Measurements from ENCODE around the gene GJB2. TPM values are rescaled to one million over a fixed set of nuclear protein-coding genes. Genes with fewer than 3 reads are reported as not detected.

GJB2 gene
- total RNA-seq, 1 donor from 2014 or later, result 3.3 TPM

DNA sequence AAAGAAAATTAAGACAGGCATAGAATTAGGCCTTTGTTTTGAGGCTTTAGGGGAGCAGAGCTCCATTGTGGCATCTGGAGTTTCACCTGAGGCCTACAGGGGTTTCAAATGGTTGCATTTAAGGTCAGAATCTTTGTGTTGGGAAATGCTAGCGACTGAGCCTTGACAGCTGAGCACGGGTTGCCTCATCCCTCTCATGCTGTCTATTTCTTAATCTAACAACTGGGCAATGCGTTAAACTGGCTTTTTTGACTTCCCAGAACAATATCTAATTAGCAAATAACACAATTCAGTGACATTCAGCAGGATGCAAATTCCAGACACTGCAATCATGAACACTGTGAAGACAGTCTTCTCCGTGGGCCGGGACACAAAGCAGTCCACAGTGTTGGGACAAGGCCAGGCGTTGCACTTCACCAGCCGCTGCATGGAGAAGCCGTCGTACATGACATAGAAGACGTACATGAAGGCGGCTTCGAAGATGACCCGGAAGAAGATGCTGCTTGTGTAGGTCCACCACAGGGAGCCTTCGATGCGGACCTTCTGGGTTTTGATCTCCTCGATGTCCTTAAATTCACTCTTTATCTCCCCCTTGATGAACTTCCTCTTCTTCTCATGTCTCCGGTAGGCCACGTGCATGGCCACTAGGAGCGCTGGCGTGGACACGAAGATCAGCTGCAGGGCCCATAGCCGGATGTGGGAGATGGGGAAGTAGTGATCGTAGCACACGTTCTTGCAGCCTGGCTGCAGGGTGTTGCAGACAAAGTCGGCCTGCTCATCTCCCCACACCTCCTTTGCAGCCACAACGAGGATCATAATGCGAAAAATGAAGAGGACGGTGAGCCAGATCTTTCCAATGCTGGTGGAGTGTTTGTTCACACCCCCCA is 3.8 kb downstream of the GJB2 start:
- no peak for DNase-seq
- H3K27me3 Mint-ChIP-seq, result peaks cover 36% of the 10 kb centered on the region
- H3K27ac Mint-ChIP-seq, result no peak overlapping the region
- no peaks in the 10 kb centered on the region for H3K36me3 Mint-ChIP-seq (ENCODE audit: low read depth)
- intact Hi-C loops (cut with micrococcal nuclease), result no loop called here
- peaks cover 14% of the 10 kb centered on the region for H3K4me1 Mint-ChIP-seq
- H3K9me3 Mint-ChIP-seq, result no peaks in the 10 kb centered on the region
- no peak overlapping the region for H3K4me3 Mint-ChIP-seq

DNA sequence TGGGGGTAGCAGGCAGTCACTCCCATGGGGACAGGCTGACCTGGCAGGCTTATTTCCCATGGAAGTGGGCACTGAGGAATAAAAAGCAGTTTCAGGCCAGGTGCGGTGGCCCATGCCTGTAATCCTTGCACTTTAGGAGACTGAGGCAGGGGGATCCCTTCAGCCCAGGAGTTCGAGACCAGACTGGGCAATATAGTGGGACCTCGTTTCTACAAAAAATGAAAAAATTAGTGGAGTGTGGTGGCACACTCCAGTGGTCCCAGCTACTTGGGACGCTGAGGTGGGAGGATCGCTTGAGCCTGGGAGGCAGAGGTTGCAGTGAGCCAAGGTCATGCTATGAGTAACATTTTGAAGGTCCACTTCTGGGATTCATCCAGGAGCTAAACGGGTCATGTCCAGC is 6.0 kb downstream of the GJB2 start:
- Mint-ChIP-seq H3K4me3 (no peak overlapping the region), H3K27ac (no peak overlapping the region), H3K27me3 (peaks cover 29% of the 10 kb centered on the region), H3K4me1 (peaks cover 5% of the 10 kb centered on the region), H3K9me3 (no peaks in the 10 kb centered on the region), H3K36me3 (ENCODE audit: low read depth) (no peaks in the 10 kb centered on the region)
- no peak for DNase-seq
- intact Hi-C loops (cut with micrococcal nuclease), result no loop called here

DNA sequence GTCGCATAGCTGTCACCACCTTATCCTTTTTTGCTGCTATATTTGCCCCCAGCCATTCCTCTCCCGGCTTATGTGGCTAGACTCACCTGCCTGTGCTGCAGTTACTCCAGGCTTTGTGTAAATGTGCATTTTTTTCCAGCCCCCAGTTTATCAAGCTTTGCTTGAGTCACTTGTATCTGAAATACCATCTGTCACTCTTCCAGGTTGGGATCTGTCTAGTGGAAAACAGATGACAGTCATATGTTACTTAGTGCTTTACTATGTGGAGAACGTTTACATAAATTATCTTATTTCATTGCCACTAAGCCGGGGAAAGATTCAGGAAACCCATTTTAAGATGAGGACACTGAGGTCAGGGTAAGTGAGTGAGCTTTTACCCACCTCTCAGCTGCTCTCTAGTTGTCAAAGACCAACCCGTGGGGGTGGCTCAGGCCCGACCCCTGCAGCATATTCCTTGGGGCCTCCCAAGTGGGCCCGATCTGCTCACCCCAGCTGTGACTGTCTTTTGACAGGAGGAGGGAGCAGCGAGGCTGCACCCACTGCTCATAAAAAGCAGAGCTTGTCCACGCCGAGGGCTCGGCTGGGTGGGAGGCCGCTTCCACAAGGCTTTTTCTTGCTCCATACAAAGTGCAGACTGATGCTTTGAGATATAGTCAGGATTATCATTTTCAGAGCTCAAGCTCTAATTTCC is 7.2 kb downstream of the GJB2 start:
- Mint-ChIP-seq H3K4me1 (peaks cover 3% of the 10 kb centered on the region), H3K4me3 (no peak overlapping the region), H3K27ac (no peak overlapping the region), H3K27me3 (peaks cover 28% of the 10 kb centered on the region), H3K36me3 (ENCODE audit: low read depth) (no peaks in the 10 kb centered on the region), H3K9me3 (no peaks in the 10 kb centered on the region)
- intact Hi-C loops (cut with micrococcal nuclease), result no loop called here
- DNase-seq, result no peak

DNA sequence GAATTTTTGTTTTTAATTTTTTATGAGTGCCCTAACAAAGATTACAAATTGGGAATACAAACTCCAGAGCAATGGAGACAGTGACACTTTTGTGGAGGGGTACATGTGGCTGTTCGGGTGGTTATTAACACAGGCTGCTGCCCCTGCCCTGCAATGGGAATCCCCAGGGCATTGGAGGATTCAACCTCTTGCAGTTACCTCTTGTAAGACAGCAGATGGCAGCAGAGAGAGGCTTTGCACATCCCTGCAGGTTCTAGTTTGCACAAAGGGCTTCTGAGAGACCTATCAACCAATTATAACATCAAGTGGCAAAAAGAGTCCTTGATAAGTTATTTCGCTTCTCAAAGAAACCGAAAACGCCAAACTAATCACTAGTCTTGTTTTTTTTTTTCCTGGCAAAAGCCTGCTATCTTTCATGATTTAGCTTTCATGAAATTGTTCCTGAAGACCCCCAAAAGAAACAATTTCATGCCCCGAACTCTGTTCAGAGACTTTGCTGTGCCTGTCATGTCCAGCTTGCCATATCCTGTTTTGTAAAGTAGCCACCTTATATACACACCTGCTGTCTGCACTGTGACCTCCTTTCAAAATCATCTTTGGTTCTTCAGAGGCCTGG is 10.4 kb downstream of the GJB2 start:
- intact Hi-C loops (cut with micrococcal nuclease), result loop anchor here (1.0 to 5.0 kb wide), 4 partner anchors 14 to 740 kb away; partner anchors contain the start of gene IL17D
- Mint-ChIP-seq H3K36me3 (ENCODE audit: low read depth) (no peaks in the 10 kb centered on the region), H3K27ac (no peak overlapping the region), H3K4me3 (no peak overlapping the region), H3K27me3 (peaks cover 47% of the 10 kb centered on the region), H3K9me3 (no peaks in the 10 kb centered on the region), H3K4me1 (no peaks in the 10 kb centered on the region)
- peak; percentile 85 for DNase-seq

DNA sequence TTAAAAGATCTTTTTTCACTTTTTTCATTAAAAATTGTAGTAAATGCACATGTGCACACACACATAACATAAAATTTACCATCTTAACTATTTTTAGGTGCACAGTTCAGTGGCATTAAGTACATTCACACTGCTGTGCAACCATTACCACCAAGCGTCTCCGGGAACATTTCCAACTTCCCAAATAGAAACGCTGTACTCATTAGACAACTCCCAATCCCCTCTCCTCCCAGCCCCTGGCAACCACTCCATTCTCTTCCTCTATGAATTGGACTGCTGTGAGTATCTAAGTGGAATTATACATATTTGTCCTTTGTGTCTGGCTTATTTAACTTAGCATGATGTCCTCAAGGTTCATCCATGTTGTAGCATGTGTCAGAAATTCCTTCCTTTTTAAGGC is 11.6 kb downstream of the GJB2 start:
- intact Hi-C loops (cut with micrococcal nuclease), result loop anchor here (5.0 kb wide), 2 partner anchors 521 to 741 kb away; partner anchors contain the start of gene IL17D
- peaks cover 54% of the 10 kb centered on the region for H3K27me3 Mint-ChIP-seq
- DNase-seq, result no peak

DNA sequence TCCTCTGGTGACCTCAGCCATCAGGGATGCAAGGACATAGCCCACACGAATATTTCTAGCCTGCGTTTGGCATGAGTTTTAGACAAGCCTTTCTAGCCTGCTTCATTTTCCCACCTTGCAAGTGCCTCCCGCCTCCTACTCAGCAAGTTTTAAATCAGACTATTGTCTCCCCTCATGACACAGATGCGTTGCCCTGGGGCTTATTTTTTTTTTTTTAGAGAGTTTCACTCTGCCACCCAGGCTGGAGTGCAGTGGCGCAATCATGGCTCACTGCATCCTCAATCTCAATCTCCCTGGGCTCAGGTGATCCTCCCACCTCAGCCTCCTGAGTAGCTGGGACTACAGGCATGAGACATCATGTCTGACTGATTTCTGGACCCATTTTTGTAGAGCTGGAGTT is 14.6 kb downstream of the GJB2 start:
- H3K4me1 Mint-ChIP-seq, result peaks cover 8% of the 10 kb centered on the region
- DNase-seq, result no peak
- no peak overlapping the region for H3K27ac Mint-ChIP-seq
- H3K4me3 Mint-ChIP-seq, result no peak overlapping the region
- H3K27me3 Mint-ChIP-seq, result peaks cover 77% of the 10 kb centered on the region
- intact Hi-C loops (cut with micrococcal nuclease), result no loop called here
- no peaks in the 10 kb centered on the region for H3K36me3 Mint-ChIP-seq (ENCODE audit: low read depth)
- H3K9me3 Mint-ChIP-seq, result no peaks in the 10 kb centered on the region

More for the DNA sequence above, 11.6 kb downstream of the GJB2 start:
- no peaks in the 10 kb centered on the region for H3K9me3 Mint-ChIP-seq
- H3K36me3 Mint-ChIP-seq (ENCODE audit: low read depth), result no peaks in the 10 kb centered on the region
- no peaks in the 10 kb centered on the region for H3K4me1 Mint-ChIP-seq
- H3K27ac Mint-ChIP-seq, result no peak overlapping the region
- no peak overlapping the region for H3K4me3 Mint-ChIP-seq

DNA sequence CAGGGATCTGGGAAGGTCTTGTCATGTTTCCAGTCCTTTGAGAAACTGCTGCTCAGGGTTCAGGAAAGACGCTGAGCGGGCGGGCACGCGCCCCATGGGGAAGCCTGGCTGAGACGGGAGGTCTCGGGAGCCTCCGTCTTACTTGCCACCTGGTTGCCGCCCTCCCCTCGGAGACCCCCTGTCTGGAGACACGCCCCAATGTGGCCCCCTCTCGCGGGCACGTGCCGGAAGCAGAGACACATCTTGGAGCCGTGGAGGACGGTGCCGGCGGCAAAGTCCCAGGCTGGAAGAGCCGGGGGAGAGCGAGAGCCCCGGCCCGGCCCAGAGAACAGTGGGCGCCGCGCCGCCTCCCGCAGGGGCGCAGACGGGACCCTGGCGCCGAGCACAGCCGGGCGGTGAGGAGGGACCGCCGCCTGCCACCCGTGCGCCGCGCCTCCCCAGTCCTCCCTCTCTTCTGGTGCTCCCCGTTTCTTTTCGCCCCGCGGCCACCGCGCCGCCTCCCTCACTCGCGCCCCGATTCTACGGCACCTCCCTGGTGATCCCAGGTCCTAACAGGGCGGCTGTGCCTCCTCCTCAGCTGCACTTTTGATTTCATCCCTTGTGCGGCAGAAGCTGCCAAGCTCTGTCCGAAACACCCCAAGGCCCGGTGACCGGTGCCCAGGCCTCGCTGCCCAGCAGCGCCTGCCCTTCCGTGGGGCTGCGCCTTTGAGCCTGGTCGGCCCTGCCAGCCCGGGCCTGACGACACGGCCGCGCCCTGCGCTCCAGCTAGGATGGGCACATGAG is 15.5 kb downstream of the GJB2 start:
- intact Hi-C loops (cut with micrococcal nuclease), result no loop called here
- H3K4me3 Mint-ChIP-seq, result no peak overlapping the region
- H3K36me3 Mint-ChIP-seq (ENCODE audit: low read depth), result no peaks in the 10 kb centered on the region
- DNase-seq, result no peak
- H3K9me3 Mint-ChIP-seq, result no peaks in the 10 kb centered on the region
- peaks cover 8% of the 10 kb centered on the region for H3K4me1 Mint-ChIP-seq
- H3K27ac Mint-ChIP-seq, result no peak overlapping the region
- peaks cover 79% of the 10 kb centered on the region for H3K27me3 Mint-ChIP-seq

DNA sequence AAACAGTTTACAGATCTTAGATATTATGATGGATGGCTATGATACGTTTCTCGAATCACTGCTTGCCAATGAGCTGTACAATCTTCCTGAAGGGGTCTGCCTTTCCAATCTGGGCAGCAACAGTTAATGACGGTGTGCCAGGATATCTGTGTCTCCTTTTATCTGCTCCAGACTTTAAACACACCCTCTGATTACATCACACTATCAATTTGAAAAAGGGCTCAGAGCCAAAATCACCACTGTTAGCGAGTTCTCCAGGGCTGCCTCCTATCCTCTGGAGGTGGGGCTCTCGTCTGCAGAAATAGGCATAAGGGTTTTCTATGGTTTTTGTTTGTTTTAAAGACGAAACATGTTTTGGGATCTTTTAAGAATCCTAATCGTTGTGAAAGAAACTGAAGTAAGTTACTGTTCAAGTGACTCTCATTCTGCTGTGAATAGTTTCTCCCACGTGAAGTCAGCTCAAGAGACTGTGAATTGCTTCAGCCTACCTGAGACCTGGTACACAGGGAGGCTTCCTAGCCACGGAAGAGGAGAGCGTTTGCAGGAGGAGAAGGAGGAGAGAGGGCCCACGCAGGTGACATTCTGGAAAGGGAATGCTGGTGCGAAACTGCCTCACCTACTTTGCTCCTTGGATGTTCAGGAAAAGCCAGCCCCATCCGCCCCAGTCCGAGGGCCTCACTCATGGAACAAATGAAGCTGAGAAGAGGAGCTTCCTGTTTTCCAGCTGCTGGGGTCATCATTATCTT is 16.7 kb downstream of the GJB2 start:
- Mint-ChIP-seq H3K27ac (no peak overlapping the region), H3K27me3 (peaks cover 79% of the 10 kb centered on the region), H3K4me3 (no peak overlapping the region), H3K4me1 (peaks cover 8% of the 10 kb centered on the region), H3K36me3 (ENCODE audit: low read depth) (no peaks in the 10 kb centered on the region), H3K9me3 (no peaks in the 10 kb centered on the region)
- intact Hi-C loops (cut with micrococcal nuclease), result no loop called here
- no peak for DNase-seq

DNA sequence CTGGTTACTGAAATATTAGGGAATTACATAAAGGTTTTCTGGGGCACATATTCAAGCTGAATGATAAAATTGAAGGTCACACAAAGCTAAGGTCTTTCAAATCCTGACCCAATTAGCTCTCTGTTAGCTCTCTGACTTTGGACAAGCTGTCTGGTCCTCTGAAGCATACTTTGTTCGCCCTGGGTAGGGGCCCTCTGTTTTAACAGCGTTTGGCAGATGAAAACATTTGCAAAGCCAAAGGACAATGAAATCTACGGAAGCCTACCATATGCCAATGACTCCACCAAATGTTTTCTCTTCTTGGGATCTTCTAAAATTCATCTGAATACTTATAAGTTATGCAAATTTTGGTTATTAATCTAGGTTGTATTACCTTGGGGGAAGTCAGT is 17.3 kb downstream of the GJB2 start:
- Mint-ChIP-seq H3K9me3 (no peaks in the 10 kb centered on the region), H3K27me3 (peaks cover 77% of the 10 kb centered on the region), H3K4me1 (peaks cover 8% of the 10 kb centered on the region), H3K36me3 (ENCODE audit: low read depth) (no peaks in the 10 kb centered on the region), H3K27ac (no peak overlapping the region), H3K4me3 (no peak overlapping the region)
- intact Hi-C loops (cut with micrococcal nuclease), result no loop called here
- DNase-seq, result no peak

DNA sequence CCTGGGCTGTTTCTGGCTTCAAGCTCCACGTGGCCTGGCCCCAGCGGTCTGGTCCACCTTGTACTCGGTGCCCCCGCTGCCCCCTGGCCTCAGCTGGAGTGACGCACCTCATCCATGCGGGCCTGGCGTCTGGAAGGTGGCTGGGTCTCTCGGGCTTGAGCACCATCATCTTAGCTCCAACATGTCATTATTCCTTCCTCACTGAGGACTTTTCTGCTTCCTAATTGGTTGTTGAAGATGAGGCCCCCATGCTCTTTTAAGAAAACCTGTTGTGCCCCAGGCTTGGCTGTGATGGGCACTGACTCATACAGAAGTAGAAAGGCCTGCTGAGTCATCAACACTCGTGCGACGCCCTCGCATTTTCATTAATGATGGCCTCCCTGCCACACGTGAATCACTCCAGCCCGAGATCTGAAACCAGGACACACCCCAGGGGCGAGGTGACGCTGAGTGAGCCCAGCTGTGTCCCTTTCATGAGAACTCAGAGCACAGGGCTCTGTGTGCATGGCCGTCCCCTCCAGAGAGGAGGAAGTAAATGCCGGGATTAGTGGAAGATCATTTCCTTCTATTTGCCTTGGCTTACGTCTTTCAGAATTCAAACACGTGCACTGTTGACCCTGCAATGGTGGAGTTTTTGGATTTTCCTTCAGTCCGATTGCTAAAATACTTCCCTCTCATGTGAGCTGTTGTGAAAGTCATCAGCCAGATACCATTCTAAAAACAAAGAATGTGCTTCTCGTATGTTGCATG is 17.9 kb downstream of the GJB2 start:
- DNase-seq, result peak; percentile 66
- intact Hi-C loops (cut with micrococcal nuclease), result no loop called here
- Mint-ChIP-seq H3K27ac (peak overlapping the region; percentile 20), H3K36me3 (ENCODE audit: low read depth) (no peaks in the 10 kb centered on the region), H3K4me3 (peak overlapping the region; percentile 16), H3K27me3 (peaks cover 76% of the 10 kb centered on the region), H3K4me1 (peaks cover 8% of the 10 kb centered on the region), H3K9me3 (no peaks in the 10 kb centered on the region)

DNA sequence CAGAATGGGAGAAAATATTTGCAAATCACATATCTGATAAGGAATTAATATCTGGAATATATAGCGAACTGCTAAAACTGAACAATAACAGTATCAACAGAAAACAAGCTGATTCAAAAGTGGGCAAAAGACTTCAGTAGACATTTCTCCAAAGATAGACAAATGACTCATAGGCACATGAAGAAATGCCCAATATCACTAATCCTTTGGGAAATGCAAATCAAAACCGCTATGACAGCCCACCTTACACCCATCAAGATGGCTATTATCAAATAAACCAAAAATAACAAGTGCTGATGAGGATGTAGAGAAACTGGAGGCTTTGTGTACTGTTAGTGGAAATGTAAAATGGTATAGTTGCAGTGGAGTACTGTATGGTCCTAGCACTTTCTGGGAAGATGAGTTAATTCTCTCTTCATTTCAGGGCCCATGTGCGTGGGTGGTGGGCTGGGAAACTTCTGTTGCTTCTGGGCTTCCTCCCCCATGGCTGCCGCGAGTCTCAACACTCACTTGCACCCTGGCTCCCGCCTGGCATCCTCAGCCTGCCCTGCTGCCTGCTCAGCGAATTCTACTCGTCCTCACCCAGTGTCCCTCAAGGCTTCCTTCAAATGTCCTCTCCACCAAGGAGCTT is 19.5 kb downstream of the GJB2 start:
- intact Hi-C loops (cut with micrococcal nuclease), result no loop called here
- peaks cover 63% of the 10 kb centered on the region for H3K27me3 Mint-ChIP-seq
- no peaks in the 10 kb centered on the region for H3K9me3 Mint-ChIP-seq
- DNase-seq, result no peak
- H3K36me3 Mint-ChIP-seq (ENCODE audit: low read depth), result no peaks in the 10 kb centered on the region
- H3K4me1 Mint-ChIP-seq, result peaks cover 14% of the 10 kb centered on the region
- no peak overlapping the region for H3K27ac Mint-ChIP-seq
- no peak overlapping the region for H3K4me3 Mint-ChIP-seq

DNA sequence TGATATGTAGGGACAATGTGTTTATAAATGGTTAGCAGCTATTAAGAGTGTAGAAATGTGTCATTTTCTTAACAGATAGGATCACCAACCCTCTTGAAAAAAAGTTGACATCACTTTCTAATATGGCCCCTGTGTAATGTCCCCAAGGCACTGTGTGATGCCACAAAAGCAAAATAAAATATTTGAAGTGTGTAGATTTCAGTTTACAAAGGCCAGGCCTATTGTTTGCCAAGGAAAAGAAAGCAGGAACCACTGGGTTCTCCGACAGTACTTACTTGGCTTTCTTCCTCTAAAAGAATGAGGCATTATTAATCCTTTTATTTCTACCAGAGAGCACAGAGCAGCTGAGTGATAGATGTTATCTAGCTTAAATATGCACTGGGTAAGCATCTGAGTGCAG is 21.4 kb downstream of the GJB2 start:
- no peak overlapping the region for H3K4me3 Mint-ChIP-seq
- intact Hi-C loops (cut with micrococcal nuclease), result no loop called here
- peaks cover 62% of the 10 kb centered on the region for H3K27me3 Mint-ChIP-seq
- H3K36me3 Mint-ChIP-seq (ENCODE audit: low read depth), result no peaks in the 10 kb centered on the region
- no peak for DNase-seq
- no peak overlapping the region for H3K27ac Mint-ChIP-seq
- H3K4me1 Mint-ChIP-seq, result peaks cover 14% of the 10 kb centered on the region
- H3K9me3 Mint-ChIP-seq, result no peaks in the 10 kb centered on the region
